Loucy (cell line): ENCODE data around the gene FAM222A.

Experiments used
- CTCF ChIP-seq: fragments of 200-600 bp; sonication (generic); conservative IDR thresholded peaks from 2 replicates; pipeline ENCODE4 v1.5.1; 2014; ENCODE audit warnings: mild to moderate bottlenecking, antibody characterized with exemption, low read length
- EZH2phosphoT487 ChIP-seq: fragments of 200-600 bp; IDR thresholded peaks from 2 replicates; pipeline ENCODE4 v1.6.1; 2018; ENCODE audit warnings: antibody characterized with exemption, mild to moderate bottlenecking, moderate library complexity, borderline replicate concordance

GRCh38 chr12:109770104-109770860 is 56.7 kb downstream of the FAM222A start:
- TF ChIP-seq CTCF (no peak), EZH2phosphoT487 (no peak)
